Muscle layer of colon (tissue), 2 donors: Measurements from ENCODE around the gene FAM227A.
"Not testable (repeated sequence)": the region's sequence is repeated elsewhere in the genome, so short reads cannot be mapped to it uniquely, and the experiment has no call there.

Source experiments
- H3K27ac ChIP-seq: one replicate; pipeline ENCODE4 v1.7.0; 2013; ENCODE audit warnings: low read depth, mild to moderate bottlenecking, low read length, moderate library complexity
- H3K27me3 ChIP-seq, 2 donors: one replicate each; pipeline ENCODE4 v1.7.0; 2013; ENCODE audit warnings: low read length in 2 of 2, mild to moderate bottlenecking in 2 of 2; ENCODE audit not compliant: insufficient read depth in 2 of 2, control insufficient read depth in 1 of 2
- H3K36me3 ChIP-seq: one replicate; pipeline ENCODE4 v1.7.0; 2013; ENCODE audit warnings: mild to moderate bottlenecking, low read length; ENCODE audit not compliant: insufficient read depth
- H3K4me1 ChIP-seq: one replicate; pipeline ENCODE4 v1.7.0; 2013; ENCODE audit warnings: mild to moderate bottlenecking, low read length; ENCODE audit not compliant: insufficient read depth
- H3K4me3 ChIP-seq, 2 donors: one replicate each; pipeline ENCODE4 v1.7.0; 2013; ENCODE audit warnings: low read length in 2 of 2, low read depth in 1 of 2, mild to moderate bottlenecking in 1 of 2, moderate library complexity in 1 of 2
- H3K9ac ChIP-seq: one replicate; pipeline ENCODE4 v1.7.0; 2013; ENCODE audit warnings: low read length
- H3K9me3 ChIP-seq: one replicate; pipeline ENCODE4 v1.7.0; 2013; ENCODE audit warnings: mild to moderate bottlenecking, low read length
- donor health status: abdominal sarcoma.
- donor health status: Adenocarcinoma of cecum.

The FAM227A gene

DNA sequence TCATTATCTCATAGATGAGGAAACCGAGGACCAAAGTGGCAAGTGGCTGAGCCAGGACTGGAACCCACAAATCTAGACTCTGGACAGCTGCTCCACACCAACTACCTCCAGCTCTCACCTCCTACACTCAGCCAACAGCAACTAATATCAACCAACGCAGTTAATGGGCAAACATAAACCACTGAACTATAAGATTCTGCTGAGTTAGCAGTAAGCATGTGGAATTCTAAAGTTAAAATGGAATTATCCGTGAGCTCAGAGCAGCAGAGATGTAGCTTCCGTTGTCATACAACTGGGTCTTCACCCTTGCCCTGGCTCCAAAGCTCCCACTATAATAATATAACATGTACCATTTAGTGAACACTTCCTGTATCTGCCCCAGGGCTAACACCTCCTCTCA, 27.1 kb downstream of the FAM227A start:
- Histone ChIP-seq H3K9ac (no peak overlapping the region), H3K4me1 (no peaks in the 10 kb centered on the region), H3K4me3 (no peak overlapping the region), H3K27ac (no peak overlapping the region), H3K9me3 (no peaks in the 10 kb centered on the region), H3K36me3 (no peaks in the 10 kb centered on the region), H3K27me3 (no peaks in the 10 kb centered on the region)

DNA sequence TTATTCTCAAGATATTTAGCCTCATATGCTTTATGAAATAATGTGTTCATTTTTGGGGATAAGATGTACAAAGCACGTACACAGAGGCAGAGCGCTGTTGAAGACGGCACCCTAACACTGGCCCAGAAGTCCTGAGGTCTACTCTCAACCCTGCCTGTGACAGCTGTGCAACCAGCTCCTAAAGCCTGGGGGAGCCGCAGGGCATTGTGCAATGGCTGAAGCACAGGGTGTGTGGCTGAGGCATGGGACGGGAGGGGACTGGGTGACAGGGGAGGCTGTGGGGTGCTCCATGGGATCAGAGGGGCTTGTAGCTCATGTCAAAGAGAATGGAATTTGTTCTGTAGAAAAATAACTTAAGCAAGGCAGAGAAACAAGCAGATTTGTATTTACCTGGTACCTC, 27.7 kb downstream of the FAM227A start:
- Histone ChIP-seq H3K4me3 (no peak overlapping the region), H3K27ac (no peak overlapping the region), H3K9ac (no peak overlapping the region), H3K27me3 (no peaks in the 10 kb centered on the region), H3K4me1 (no peaks in the 10 kb centered on the region), H3K36me3 (no peaks in the 10 kb centered on the region), H3K9me3 (no peaks in the 10 kb centered on the region)

DNA sequence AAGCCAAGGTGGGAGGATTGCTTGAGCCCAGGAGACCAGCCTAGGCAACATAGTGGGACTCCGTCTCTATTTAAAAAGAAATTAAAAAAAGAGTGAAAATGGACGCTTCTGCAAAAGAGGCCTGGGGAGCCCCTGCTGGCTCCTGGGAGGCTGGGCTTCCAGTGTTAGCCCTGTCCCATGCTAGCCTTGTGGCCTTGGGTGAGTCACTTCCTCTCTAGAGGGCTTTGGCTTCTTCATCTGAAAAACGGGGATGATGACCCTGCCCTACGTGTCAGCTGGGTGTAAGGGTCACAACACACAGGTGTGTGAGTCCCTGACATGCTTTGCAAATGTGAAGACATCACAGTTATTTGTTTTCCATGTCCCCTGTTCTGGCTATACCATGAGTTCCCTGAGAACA, 32.8 kb downstream of the FAM227A start:
- Histone ChIP-seq H3K27ac (no peak overlapping the region), H3K4me1 (no peaks in the 10 kb centered on the region), H3K9me3 (no peaks in the 10 kb centered on the region), H3K36me3 (no peaks in the 10 kb centered on the region), H3K4me3 (no peak overlapping the region), H3K9ac (no peak overlapping the region), H3K27me3 (no peaks in the 10 kb centered on the region)

DNA sequence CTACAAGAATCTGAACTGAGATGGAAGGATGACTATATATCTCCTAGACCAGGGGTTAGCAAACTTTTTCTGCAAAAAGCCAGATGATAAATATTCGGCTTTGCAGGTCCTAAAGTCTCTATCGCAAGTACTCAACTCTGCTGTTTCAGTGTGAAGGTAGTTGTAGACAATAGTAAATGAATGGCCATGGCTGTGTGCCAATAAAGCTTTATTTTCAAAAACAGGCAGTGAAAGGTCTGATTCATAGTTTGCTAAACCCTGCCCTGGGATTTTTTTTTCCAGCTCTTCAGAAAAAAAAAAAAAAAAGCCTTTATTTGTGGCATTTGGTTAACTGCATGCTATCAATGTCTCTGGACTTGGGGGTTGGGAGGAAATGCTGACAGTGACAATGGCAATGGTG, 37.5 kb downstream of the FAM227A start:
- H3K27ac ChIP-seq = no peak overlapping the region
- no peaks in the 10 kb centered on the region for H3K27me3 ChIP-seq
- no peaks in the 10 kb centered on the region for H3K4me1 ChIP-seq
- H3K9me3 ChIP-seq = no peaks in the 10 kb centered on the region
- no peak overlapping the region for H3K9ac ChIP-seq
- H3K36me3 ChIP-seq = no peaks in the 10 kb centered on the region
- no peak overlapping the region for H3K4me3 ChIP-seq

DNA sequence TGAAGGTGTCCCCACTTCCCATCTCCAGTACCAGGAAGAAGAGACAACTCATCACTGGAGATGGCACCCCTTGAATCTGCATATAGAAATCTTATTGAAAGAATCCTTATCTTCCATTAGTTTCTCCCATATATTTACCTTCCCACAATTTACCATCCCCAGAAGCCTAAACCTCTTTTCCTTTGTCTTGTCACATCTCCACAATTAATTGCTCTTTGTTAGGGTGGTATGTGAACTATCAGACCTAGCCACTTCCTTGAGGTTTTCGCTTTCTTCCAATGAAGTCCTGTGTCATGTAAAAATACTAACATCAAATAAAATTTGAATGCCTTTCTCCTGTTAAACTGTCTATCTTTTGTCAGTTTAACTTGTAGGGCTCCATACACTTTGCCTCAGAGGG, 37.9 kb downstream of the FAM227A start:
- H3K27me3 ChIP-seq = no peaks in the 10 kb centered on the region
- H3K36me3 ChIP-seq = no peaks in the 10 kb centered on the region
- H3K4me1 ChIP-seq = no peaks in the 10 kb centered on the region
- H3K9ac ChIP-seq = no peak overlapping the region
- no peaks in the 10 kb centered on the region for H3K9me3 ChIP-seq
- H3K27ac ChIP-seq = no peak overlapping the region
- no peak overlapping the region for H3K4me3 ChIP-seq

DNA sequence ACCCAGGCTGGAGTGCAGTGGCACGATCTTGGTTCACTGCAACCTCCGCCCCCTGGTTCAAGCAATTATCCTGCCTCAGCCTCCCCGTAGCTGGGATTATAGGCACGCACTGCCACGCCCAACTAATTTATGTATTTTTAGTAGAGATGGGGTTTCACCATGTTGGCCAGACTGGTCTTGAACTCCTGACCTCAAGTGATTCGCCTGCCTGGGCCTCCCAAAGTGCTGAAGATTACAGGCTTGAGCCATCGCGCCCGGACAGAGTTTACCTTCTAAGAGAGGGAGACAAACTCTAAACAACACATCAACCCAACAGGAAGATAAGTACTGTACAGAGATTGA, 41.2 kb downstream of the FAM227A start:
- H3K9ac ChIP-seq, H3K27me3 ChIP-seq, H3K4me3 ChIP-seq, H3K27ac ChIP-seq, H3K9me3 ChIP-seq, H3K4me1 ChIP-seq, H3K36me3 ChIP-seq: not testable (repeated sequence)

DNA sequence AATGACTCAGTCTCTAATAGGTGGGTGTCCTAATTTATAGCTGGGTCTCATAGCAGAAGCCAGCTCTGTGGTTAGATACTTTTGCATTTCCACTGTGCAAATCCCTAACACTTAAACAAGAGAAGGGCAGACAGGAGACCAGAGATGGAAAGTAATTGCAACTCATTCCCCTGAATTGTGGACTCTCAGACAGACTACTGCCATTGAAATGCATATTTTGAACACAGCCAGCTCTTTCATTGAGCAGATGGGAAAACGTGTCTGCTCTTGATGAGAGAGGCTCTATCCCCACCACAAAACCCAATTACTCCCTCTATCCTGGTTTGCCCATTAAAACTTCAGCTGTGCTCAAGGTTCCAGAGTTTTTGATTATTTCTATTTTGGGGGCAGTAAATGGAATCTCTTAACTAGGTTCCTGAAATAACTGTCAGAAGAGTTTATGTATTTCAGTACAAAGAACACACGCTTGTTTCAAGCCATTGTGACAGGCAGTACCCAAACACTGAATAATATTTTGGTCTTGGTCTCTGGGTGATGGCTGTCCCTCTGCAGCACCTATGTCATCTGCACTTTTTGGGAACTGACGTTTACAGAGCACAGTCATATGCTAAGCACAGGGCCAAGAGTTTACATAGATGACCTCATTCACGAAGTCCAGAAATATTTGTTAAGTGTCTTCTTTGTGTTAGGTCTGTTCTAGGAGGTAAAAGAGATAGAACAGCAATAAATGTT, 41.7 kb downstream of the FAM227A start:
- H3K36me3 ChIP-seq = no peaks in the 10 kb centered on the region
- H3K27ac ChIP-seq = no peak overlapping the region
- H3K9me3 ChIP-seq = no peaks in the 10 kb centered on the region
- no peak overlapping the region for H3K4me3 ChIP-seq
- no peaks in the 10 kb centered on the region for H3K4me1 ChIP-seq
- no peaks in the 10 kb centered on the region for H3K27me3 ChIP-seq
- H3K9ac ChIP-seq = no peak overlapping the region

DNA sequence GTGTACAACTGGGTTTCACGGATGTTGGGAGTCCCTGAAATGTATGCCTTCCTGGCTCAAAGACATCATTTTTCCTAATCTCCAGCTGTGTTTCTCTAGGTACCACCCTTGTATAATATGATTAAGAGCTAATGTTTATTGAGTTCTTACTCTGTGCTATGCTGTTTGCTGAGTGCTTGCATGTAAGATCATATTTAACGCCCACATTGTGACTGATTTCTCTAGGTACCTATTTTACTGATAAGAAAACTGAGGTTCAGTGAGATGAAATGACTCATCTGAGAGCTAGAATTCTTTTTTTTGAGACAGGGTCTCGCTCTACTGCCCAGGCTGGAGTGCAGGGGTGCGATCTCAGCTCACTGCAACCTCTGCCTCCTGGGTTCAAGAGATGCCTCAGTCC, 42.6 kb downstream of the FAM227A start:
- no peak overlapping the region for H3K9ac ChIP-seq
- H3K27me3 ChIP-seq = no peaks in the 10 kb centered on the region
- no peaks in the 10 kb centered on the region for H3K9me3 ChIP-seq
- H3K27ac ChIP-seq = no peak overlapping the region
- H3K4me1 ChIP-seq = no peaks in the 10 kb centered on the region
- H3K4me3 ChIP-seq = no peak overlapping the region
- no peaks in the 10 kb centered on the region for H3K36me3 ChIP-seq

DNA sequence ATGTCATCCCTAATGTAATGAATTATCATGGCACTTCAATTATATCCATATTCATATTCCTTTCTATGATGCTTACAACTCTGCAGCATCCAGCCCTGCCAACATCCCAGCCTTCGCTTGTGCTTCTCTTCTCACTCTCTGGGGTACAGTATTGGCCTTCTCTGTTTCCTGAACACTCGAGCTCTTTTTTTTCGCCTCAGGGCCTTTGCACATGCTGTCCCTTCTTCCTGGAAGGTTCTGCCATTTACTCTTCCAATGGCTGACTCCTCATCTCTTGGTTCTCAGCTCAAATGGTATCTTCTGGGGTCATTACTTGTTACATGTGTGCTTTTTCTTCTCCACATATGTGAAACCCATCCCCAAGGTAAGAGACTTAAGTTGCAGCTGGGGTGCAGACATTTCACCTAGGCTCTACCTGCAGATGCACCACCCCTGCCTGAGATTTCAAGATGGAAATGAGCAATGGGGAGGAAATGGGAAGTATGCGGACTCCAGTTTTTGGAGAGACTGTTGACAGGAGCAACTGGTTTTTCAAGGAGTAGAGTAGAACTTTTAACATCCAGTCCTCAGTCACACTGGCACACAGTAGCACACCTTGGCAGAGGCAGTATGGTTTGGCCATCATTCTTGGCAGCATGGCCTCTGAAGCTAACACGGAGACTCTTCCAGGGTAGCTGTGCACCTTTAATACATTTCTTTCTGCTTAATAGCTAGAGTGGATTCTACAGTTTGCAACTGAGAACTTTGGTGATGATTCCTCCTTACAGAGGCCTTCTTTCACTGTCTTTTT, 43.8 kb downstream of the FAM227A start:
- Histone ChIP-seq H3K27ac (no peak overlapping the region), H3K4me3 (no peak overlapping the region)

DNA sequence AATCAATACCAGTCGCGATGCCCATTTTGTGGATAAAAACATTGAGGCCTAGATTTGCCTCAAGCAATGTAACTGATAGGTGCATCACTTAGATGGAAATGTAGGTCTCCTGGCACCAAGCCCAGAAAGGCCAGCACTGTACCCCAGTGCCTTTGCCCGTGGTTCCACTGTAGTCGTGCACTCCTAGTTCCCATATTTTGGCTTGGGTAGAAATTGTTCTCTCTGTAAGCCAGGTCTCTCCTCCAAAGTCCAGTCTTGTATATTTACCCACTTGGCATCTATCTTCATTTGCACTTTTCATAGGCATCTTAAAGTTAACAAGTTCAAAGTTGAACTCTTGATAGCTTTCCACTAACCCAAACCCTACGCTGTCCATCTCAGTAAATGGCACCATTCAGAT, 44.6 kb downstream of the FAM227A start:
- Histone ChIP-seq H3K27ac (no peak overlapping the region), H3K36me3 (no peaks in the 10 kb centered on the region), H3K9me3 (no peaks in the 10 kb centered on the region), H3K9ac (no peak overlapping the region), H3K27me3 (no peaks in the 10 kb centered on the region), H3K4me1 (no peaks in the 10 kb centered on the region), H3K4me3 (no peak overlapping the region)

More for the DNA sequence above, 43.8 kb downstream of the FAM227A start:
- Histone ChIP-seq H3K9ac (no peak overlapping the region), H3K27me3 (no peaks in the 10 kb centered on the region), H3K4me1 (no peaks in the 10 kb centered on the region), H3K9me3 (no peaks in the 10 kb centered on the region), H3K36me3 (no peaks in the 10 kb centered on the region)

DNA sequence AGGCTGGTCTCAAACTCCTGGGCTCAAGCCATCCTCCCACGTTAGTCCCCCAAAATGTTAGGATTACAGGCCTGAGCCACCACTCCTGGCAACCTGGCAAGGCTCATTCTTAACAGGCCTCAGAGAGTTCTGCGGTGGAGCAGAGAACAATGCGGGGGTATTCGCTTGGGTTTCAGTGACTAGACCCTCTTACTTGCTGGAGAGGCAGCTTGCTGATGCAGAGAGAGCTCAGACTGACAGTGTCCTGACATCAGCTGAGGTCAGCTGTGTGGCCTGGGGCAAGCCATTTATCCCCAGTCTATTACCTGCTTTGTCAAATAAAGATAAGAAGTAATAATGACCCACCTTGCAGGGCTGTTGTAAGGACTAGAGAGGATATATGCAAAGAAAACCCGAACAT, 46.0 kb downstream of the FAM227A start:
- Histone ChIP-seq H3K27ac (no peak overlapping the region), H3K9ac (no peak overlapping the region), H3K36me3 (no peaks in the 10 kb centered on the region), H3K4me1 (no peaks in the 10 kb centered on the region), H3K4me3 (no peak overlapping the region), H3K9me3 (no peaks in the 10 kb centered on the region), H3K27me3 (no peaks in the 10 kb centered on the region)
